Measurements from ENCODE around the gene CLCA4. TPM values are rescaled to one million over a fixed set of nuclear protein-coding genes. Genes with fewer than 3 reads are reported as not detected.

The CLCA4 gene
- total RNA-seq, 6 donors from 2014 or later, result 1.0 TPM; not detected in 5

DNA sequence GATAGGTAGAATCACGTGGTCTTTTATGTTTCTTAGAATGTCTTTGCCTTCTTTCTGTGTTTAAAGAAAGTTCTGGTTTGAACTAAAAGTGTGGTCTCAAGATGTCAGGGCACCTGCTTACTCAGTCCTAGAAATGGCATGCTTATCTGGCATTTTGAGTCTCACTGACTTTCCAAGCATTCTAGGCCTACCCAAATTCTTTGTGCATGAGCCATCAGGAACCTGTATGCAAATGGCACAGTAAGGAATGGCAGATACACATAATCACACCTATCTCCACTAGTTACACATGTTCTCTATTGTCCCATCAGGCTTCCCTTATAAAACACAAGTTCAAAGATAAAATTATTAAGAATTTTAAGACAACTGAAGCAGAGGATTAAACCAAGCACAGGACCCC is 29.5 kb upstream of the CLCA4 start:
- Histone ChIP-seq H3K27ac (no peak overlapping the region), H3K27me3 (no peaks in the 10 kb centered on the region), H3K36me3 (no peaks in the 10 kb centered on the region), H3K4me3 (no peak overlapping the region), H3K4me1 (no peaks in the 10 kb centered on the region), H3K9me3 (no peaks in the 10 kb centered on the region)
- no peak for DNase-seq
- ATAC-seq (ENCODE audit: low FRiP score in 2 of 2), result peak in 1 of 2 donors; percentile 46
- WGBS, 2 donors, result 59 to 76% methylated on average over 1 of the region's 1 CpG
- TF ChIP-seq EP300 (IDR thresholded peaks at IDR 0.05), result no peak
- TF ChIP-seq POLR2A (IDR thresholded peaks at IDR 0.05), result no peak
- TF ChIP-seq, protein P1, sequence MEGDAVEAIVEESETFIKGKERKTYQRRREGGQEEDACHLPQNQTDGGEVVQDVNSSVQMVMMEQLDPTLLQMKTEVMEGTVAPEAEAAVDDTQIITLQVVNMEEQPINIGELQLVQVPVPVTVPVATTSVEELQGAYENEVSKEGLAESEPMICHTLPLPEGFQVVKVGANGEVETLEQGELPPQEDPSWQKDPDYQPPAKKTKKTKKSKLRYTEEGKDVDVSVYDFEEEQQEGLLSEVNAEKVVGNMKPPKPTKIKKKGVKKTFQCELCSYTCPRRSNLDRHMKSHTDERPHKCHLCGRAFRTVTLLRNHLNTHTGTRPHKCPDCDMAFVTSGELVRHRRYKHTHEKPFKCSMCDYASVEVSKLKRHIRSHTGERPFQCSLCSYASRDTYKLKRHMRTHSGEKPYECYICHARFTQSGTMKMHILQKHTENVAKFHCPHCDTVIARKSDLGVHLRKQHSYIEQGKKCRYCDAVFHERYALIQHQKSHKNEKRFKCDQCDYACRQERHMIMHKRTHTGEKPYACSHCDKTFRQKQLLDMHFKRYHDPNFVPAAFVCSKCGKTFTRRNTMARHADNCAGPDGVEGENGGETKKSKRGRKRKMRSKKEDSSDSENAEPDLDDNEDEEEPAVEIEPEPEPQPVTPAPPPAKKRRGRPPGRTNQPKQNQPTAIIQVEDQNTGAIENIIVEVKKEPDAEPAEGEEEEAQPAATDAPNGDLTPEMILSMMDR (IDR thresholded peaks at IDR 0.05), result no peak
- TF ChIP-seq POLR2AphosphoS5 (IDR thresholded peaks at IDR 0.05), result no peak

DNA sequence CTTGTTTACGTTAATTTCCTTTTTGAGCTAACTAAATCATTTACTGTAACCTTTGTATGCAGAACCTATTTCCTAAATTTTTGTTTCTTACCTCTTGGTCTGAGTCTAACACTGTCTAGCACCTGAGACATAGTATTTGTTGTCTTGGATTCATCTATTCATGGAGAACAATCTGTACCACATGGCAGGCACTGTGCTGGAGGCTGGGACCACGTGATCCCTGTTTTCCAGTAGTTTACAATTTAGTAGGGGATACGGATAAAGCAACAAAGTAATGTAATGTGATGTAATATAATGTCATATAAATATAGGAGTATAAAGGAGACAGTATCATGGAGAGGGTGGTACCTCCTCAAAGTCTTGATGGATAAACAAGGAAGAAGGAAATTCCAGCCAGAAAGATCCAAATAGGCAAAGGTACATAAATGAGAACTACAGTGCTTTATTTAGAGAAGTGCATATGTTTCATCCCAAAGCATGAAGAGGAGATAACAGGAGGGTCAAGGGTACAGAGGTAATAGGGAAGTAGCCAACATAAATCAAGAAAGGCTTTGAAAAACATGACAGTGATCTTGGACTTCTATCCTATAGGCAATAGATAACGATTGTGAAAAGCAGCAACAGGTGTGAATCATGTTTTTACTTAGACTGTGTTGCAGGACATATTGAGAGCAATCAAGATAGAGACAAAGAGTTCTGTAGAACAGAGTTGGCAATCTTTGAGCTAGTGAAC is 25.9 kb upstream of the CLCA4 start:
- H3K4me3 ChIP-seq, result no peak overlapping the region
- 85 to 87% methylated on average over 4 of the region's 4 CpGs for whole genome bisulfite sequencing, 2 donors

DNA sequence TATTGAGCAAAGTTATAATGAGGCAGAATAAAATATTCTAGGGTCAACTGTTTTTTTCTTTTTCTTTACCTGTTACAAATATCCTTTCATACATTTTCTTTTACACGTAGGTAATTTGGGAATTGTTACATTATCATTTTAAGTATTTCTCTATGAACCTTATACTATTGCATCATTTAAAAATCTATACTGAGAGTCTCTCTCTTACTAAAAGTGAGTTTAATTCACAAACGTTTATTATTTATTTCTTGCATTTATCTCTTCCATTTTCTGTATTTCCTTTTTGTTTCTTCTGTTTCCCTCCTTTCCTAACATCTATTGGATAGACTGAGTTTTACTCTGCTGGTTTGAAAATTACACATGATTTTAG is 25.4 kb upstream of the CLCA4 start:
- no peak for TF ChIP-seq POLR2A (IDR thresholded peaks at IDR 0.05)
- DNase-seq (no peak), ATAC-seq (ENCODE audit: low FRiP score in 2 of 2) (no peak)
- no peaks in the 10 kb centered on the region for H3K36me3 ChIP-seq
- no peaks in the 10 kb centered on the region for H3K27me3 ChIP-seq
- H3K4me3 ChIP-seq, result no peak overlapping the region
- H3K9me3 ChIP-seq, result no peaks in the 10 kb centered on the region
- no peaks in the 10 kb centered on the region for H3K4me1 ChIP-seq
- WGBS, 2 donors, result 79 to 84% methylated on average over 2 of the region's 2 CpGs
- H3K27ac ChIP-seq, result no peak overlapping the region

More for the DNA sequence above, 25.9 kb upstream of the CLCA4 start:
- no peaks in the 10 kb centered on the region for H3K9me3 ChIP-seq
- no peak overlapping the region for H3K27ac ChIP-seq
- no peaks in the 10 kb centered on the region for H3K4me1 ChIP-seq
- TF ChIP-seq, protein P1 (IDR thresholded peaks at IDR 0.05), result no peak
- ATAC-seq (ENCODE audit: low FRiP score in 2 of 2) (no peak), DNase-seq (no peak)
- H3K27me3 ChIP-seq, result no peaks in the 10 kb centered on the region
- no peaks in the 10 kb centered on the region for H3K36me3 ChIP-seq

DNA sequence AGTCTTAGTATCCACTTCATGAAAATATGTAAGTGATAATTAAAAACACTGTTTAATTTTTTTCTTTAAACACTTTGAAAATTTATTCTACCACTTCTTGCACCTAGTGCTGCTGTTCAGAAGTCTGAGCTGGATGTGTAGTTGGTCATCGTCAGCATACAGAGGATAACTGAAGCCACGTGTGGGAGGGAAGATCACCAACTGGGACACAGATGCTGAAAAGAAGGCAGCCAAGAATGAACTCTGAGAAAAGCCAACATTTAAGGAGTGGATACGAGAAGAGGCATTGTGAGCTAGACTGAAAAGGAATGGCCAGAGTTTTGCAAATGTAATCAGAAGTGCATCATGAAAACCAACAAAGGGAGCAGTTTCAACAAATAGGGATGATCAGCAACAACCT is 24.6 kb upstream of the CLCA4 start:
- TF ChIP-seq POLR2AphosphoS5 (IDR thresholded peaks at IDR 0.05), result no peak
- no peak for TF ChIP-seq EP300 (IDR thresholded peaks at IDR 0.05)
- TF ChIP-seq POLR2A (IDR thresholded peaks at IDR 0.05), result no peak
- TF ChIP-seq, protein P1 (IDR thresholded peaks at IDR 0.05), result no peak
- H3K4me1 ChIP-seq, result no peaks in the 10 kb centered on the region
- no peak overlapping the region for H3K27ac ChIP-seq
- ATAC-seq (ENCODE audit: low FRiP score in 2 of 2) (no peak), DNase-seq (no peak)
- no peak overlapping the region for H3K4me3 ChIP-seq
- 82 to 88% methylated on average over 3 of the region's 3 CpGs for WGBS, 2 donors
- H3K27me3 ChIP-seq, result no peaks in the 10 kb centered on the region
- no peaks in the 10 kb centered on the region for H3K36me3 ChIP-seq
- H3K9me3 ChIP-seq, result no peaks in the 10 kb centered on the region

DNA sequence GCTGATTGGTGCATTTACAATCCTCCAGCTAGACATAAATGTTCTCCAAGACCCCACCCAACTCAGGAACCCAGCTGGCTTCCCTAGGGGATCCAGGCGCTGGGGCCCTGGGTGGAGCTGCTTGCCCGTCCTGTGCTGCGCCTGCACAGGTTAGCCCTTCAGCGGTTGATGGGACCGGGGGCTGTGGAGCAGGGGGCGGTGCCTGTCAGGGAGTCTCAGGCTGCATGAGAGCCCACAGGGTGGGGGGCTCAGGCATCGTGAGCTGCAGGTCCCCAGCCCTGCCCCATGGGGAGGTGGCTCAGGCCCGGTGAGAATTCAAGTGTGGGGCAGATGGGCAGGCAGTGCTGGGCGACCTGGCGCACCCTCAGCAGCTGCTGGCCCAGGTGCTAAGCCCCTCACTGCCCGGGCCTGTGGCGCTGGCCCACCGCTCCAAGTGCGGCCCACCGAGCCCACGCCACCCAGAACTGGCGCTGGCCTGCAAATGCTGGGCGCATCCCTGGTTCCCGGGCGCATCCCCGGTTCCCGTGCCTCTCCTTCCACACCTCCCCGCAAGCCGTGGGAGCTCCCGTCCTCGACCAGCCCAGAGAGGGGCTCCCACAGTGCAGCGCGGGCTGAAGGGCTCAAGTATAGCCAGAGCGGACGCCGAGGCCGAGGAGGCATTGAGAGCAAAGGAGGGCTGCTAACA is 23.1 kb upstream of the CLCA4 start:
- Histone ChIP-seq H3K27me3 (no peaks in the 10 kb centered on the region), H3K36me3 (no peaks in the 10 kb centered on the region), H3K4me3 (no peak overlapping the region), H3K9me3 (no peaks in the 10 kb centered on the region), H3K27ac (no peak overlapping the region), H3K4me1 (no peaks in the 10 kb centered on the region)
- 94 to 96% methylated on average over 27 to 28 of the region's 32 CpGs for WGBS, 2 donors
- TF ChIP-seq, protein P1 (IDR thresholded peaks at IDR 0.05), result no peak
- TF ChIP-seq POLR2AphosphoS5 (IDR thresholded peaks at IDR 0.05), result no peak
- TF ChIP-seq EP300 (IDR thresholded peaks at IDR 0.05), result no peak
- TF ChIP-seq POLR2A (IDR thresholded peaks at IDR 0.05), result no peak
- DNase-seq, result peak in 1 of 2 donors; percentile 72
- no peak for ATAC-seq (ENCODE audit: low FRiP score in 2 of 2)

Data from upper lobe of left lung (tissue), 6 donors.